GM12878 (cell line): ENCODE results near the gene DDIT3. TPM values are rescaled to one million over a fixed set of nuclear protein-coding genes. Genes with fewer than 3 reads are reported as not detected.

ENCODE experiments used
- ATAC-seq: fragments of 200-7000 bp; cut with Tn5 transposase; 3 replicates; pipeline ENCODE4 v1.9.1; 2020; ENCODE audit warnings: mild to moderate bottlenecking, moderate library complexity
- BruUV-seq: library from RNA; stranded (reverse); fragments of 400-500 nt; replicated peaks from 2 replicates; lab custom pipeline; 2021; lab: Mats Ljungman, UMichigan
- CTCF ChIA-PET: fragments of 300-600 bp; sonication (Branson Sonifier 250); formaldehyde crosslinking; extraction: SDS; loops from one replicate; lab custom pipeline; 2021; ENCODE audit warnings: inconsistent platforms; lab: Yijun Ruan, JAX
- POLR2A ChIA-PET: fragments of 350-600 bp; formaldehyde crosslinking; extraction: SDS; loops from one replicate; lab custom pipeline; 2021; ENCODE audit warnings: inconsistent platforms; lab: Charles Lee
- RAD21 ChIA-PET: fragments of 300-600 bp; sonication (Branson Sonifier 250); formaldehyde crosslinking; loops from one replicate; lab custom pipeline; 2023; ENCODE audit warnings: antibody characterized with exemption; ENCODE audit not compliant: unreplicated experiment; lab: Charles Lee
- SMC1A ChIA-PET: fragments of 300-600 bp; sonication (Branson Sonifier 250); formaldehyde crosslinking; loops from one replicate; lab custom pipeline; 2023; ENCODE audit not compliant: unreplicated experiment, uncharacterized antibody; lab: Charles Lee
- DNase-seq: peaks from one replicate; pipeline ENCODE4 v3.0.0-alpha.2; 2011; ENCODE audit warnings: low read depth, low spot score
- FAIRE-seq: peaks from 3 replicates; lab custom pipeline; 2011; peaks lifted over from hg19 to GRCh38; lab: Jason Lieb, UNC
- H2AFZ ChIP-seq: 2 replicates; pipeline ENCODE4 v1.6.0; 2011; ENCODE audit warnings: low read depth, low read length, control low read depth; ENCODE audit not compliant: control insufficient read depth
- H3K27ac ChIP-seq: 2 replicates; pipeline ENCODE4 v1.5.1; 2011; ENCODE audit warnings: control low read depth; ENCODE audit not compliant: control insufficient read depth, insufficient read depth
- H3K27me3 ChIP-seq, 2 experiments: replicated peaks in 1 of 2; 2 replicates each; pipeline versions ENCODE4 v1.6.0 to v1.6.1; 2011; ENCODE audit warnings: low read length in 1 of 2; ENCODE audit not compliant: control insufficient read depth in 2 of 2, insufficient read depth in 2 of 2
- H3K36me3 ChIP-seq, 2 experiments: 2 replicates each; pipeline ENCODE4 v1.5.1; 2011; ENCODE audit warnings: low read length in 1 of 2; ENCODE audit not compliant: control insufficient read depth in 2 of 2, insufficient read depth in 2 of 2
- H3K4me1 ChIP-seq: 2 replicates; pipeline ENCODE4 v1.6.1; 2011; ENCODE audit warnings: mild to moderate bottlenecking, low read length, moderate library complexity, mixed read lengths; ENCODE audit not compliant: control insufficient read depth, insufficient read depth
- H3K4me2 ChIP-seq: 2 replicates; pipeline ENCODE4 v1.6.0; 2011; ENCODE audit warnings: control low read depth; ENCODE audit not compliant: control insufficient read depth, insufficient read depth
- H3K4me3 ChIP-seq: fragments of 200-600 bp; sonication (generic); 2 replicates; pipeline ENCODE4 v1.5.1; 2016
- H3K79me2 ChIP-seq: 2 replicates; pipeline ENCODE4 v1.6.0; 2011; ENCODE audit warnings: low read length; ENCODE audit not compliant: control insufficient read depth, insufficient read depth
- H3K9ac ChIP-seq: 2 replicates; pipeline ENCODE4 v1.8.0; 2011; ENCODE audit warnings: low read length, control low read depth, mixed read lengths; ENCODE audit not compliant: control insufficient read depth, insufficient read depth
- H3K9me3 ChIP-seq: replicated peaks from 3 replicates; pipeline ENCODE4 v1.5.1; 2011; ENCODE audit warnings: mild to moderate bottlenecking, low read length; ENCODE audit not compliant: control insufficient read depth, insufficient read depth
- H4K20me1 ChIP-seq: 2 replicates; pipeline ENCODE4 v1.6.0; 2011; ENCODE audit not compliant: control insufficient read depth, insufficient read depth
- CREB1 ChIP-seq: IDR thresholded peaks from 2 replicates; pipeline ENCODE4 v1.6.1; 2012; ENCODE audit warnings: low read depth, mild to moderate bottlenecking, inconsistent platforms
- EED ChIP-seq: sonication (generic); IDR thresholded peaks from 2 replicates; pipeline ENCODE4 v1.6.1; 2016; ENCODE audit warnings: antibody characterized with exemption, low read depth
- EP300 ChIP-seq, 2 experiments: fragments of 150-350 bp in 1 of 2; IDR thresholded peaks; 2 replicates each; pipeline ENCODE4 v1.6.1; 2011 to 2012; ENCODE audit warnings: low read depth in 2 of 2, low read length in 2 of 2, borderline replicate concordance in 1 of 2, improper control_type of control experiment in 1 of 2, inconsistent platforms in 1 of 2; ENCODE audit not compliant: control insufficient read depth in 1 of 2
- FOS ChIP-seq: IDR thresholded peaks from 3 replicates; pipeline ENCODE4 v1.6.1; 2011; ENCODE audit warnings: borderline replicate concordance; ENCODE audit not compliant: insufficient read length; ENCODE audit errors: extremely low read depth
- FOXK2 ChIP-seq: fragments of 450-650 bp; IDR thresholded peaks from 2 replicates; pipeline ENCODE4 v1.6.1; 2017; ENCODE audit warnings: mild to moderate bottlenecking, moderate library complexity
- IRF4 ChIP-seq: IDR thresholded peaks from 2 replicates; pipeline ENCODE4 v1.6.1; 2011; ENCODE audit warnings: low read depth, low read length
- NFIC ChIP-seq: IDR thresholded peaks from 2 replicates; pipeline ENCODE4 v1.6.1; 2012; ENCODE audit warnings: low read depth, mild to moderate bottlenecking, inconsistent platforms, low read length, moderate library complexity
- RB1 ChIP-seq: fragments of 450-650 bp; formaldehyde crosslinking; IDR thresholded peaks from 2 replicates; pipeline ENCODE4 v1.6.1; 2017; ENCODE audit warnings: mild to moderate bottlenecking, borderline replicate concordance
- SMAD1 ChIP-seq: fragments of 450-650 bp; IDR thresholded peaks from 2 replicates; pipeline ENCODE4 v1.6.1; 2018; ENCODE audit warnings: mild to moderate bottlenecking, low read depth; ENCODE audit not compliant: partially characterized antibody
- SMAD5 ChIP-seq: IDR thresholded peaks from 2 replicates; pipeline ENCODE4 v1.6.1; 2016; ENCODE audit warnings: antibody characterized with exemption, low read depth
- STAT3 ChIP-seq: IDR thresholded peaks from 2 replicates; pipeline ENCODE4 v1.6.1; 2011; ENCODE audit warnings: low read depth, low read length, improper control_type of control experiment
- WGBS: methylation state at CpG from one replicate; pipeline ENCODE4 v1.1.6; 2016; ENCODE audit warnings: low lambda C conversion rate; ENCODE audit not compliant: insufficient replicate concordance, insufficient coverage; ENCODE audit errors: missing lambda C conversion rate; 5-methylcytosine and 5-hydroxymethylcytosine counted together
- in situ Hi-C: fragments of 300-500 bp; cut with MboI; formaldehyde crosslinking; loops from 9 replicates; pipeline ENCODE4 v1.14.3; 2018; ENCODE audit warnings: mixed read lengths
- intact Hi-C: fragments of 100-400 bp; cut with micrococcal nuclease; formaldehyde crosslinking; loops from one replicate; pipeline ENCODE4 v1.14.2; 2022; ENCODE audit not compliant: unreplicated experiment
- polyA plus RNA-seq, 11 experiments: library from polyadenylated mRNA; depleted of rRNA in 4 of 11; unstranded in 6 of 11; stranded (reverse) in 5 of 11; fragments of >200 nt; fragmentation: Nextera tagmentation in 4 of 11; fragmentation: Illumina TruSeq in 1 of 11; extraction: Ambion mirVana in 4 of 11; extraction: Trizol in 1 of 11; gene quantifications; 1 replicate in 1 of 11; 2 replicates in 10 of 11; pipeline versions ENCODE4 v1.2.1 to v1.2.3, GENCODE V29; 2011 to 2016; ENCODE audit warnings: inconsistent platforms in 2 of 11, missing spikeins in 2 of 11, low read depth in 1 of 11
- total RNA-seq, 4 experiments: library from RNA; depleted of rRNA in 3 of 4; stranded (reverse); fragments of >200 nt in 3 of 4; fragmentation: Illumina TruSeq in 1 of 4; extraction: Trizol in 1 of 4; gene quantifications; 2 replicates each; pipeline versions ENCODE4 v1.2.1 to v1.2.3, GENCODE V29; 2013 to 2021
- TF ChIP-seq, protein P1 (sequence below): fragments of 450-650 bp; IDR thresholded peaks from 2 replicates; pipeline ENCODE4 v1.6.1; 2017; ENCODE audit warnings: low read depth, mild to moderate bottlenecking, moderate library complexity
- TF ChIP-seq, protein P2 (sequence below), 3 experiments: IDR thresholded peaks in 2 of 3; conservative IDR thresholded peaks in 1 of 3; 2 replicates each; pipeline ENCODE4 v1.5.1; 2011; ENCODE audit warnings: low read depth in 3 of 3, low read length in 3 of 3, mild to moderate bottlenecking in 3 of 3, control low read depth in 2 of 3, moderate library complexity in 2 of 3, inconsistent platforms in 1 of 3, mixed read lengths in 1 of 3; ENCODE audit not compliant: control insufficient read depth in 2 of 3, insufficient read depth in 1 of 3; ENCODE audit errors: extremely low read depth in 1 of 3
- TF ChIP-seq, protein P3 (sequence below): fragments of 450-650 bp; IDR thresholded peaks from 2 replicates; pipeline ENCODE4 v1.6.1; 2017; ENCODE audit warnings: mild to moderate bottlenecking, moderate library complexity
- TF ChIP-seq, protein P4 (sequence below): fragments of 450-650 bp; conservative IDR thresholded peaks from 2 replicates; pipeline ENCODE4 v1.6.1; 2017; ENCODE audit warnings: mild to moderate bottlenecking, moderate library complexity

The DDIT3 gene
- total and polyA plus RNA-seq, 10 of the 15 experiments (the other 5 are each of a cell fraction or from before 2014, with no cell fraction given), result 9.2 to 28.9 (median 15.5) TPM

DNA sequence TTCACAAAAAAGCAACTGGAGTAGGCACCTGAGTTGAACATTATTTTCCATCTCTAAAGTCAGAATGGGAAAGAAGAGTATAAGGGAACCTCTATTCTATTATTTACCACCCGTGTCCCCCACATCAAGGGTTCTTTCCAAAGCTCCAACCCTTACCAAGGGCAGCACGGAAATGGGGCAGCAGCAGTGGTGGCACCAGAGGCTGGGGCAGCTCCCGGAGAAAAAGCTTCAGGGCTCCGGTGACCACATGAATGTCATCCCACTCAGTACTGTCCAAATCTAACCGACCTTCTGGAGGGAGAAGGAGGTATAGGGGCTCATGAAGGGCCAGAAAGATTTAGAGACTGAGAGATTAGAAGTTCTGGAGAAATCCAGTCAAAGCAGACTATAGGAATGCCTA, 46.4 kb downstream of the DDIT3 start:
- H3K9ac ChIP-seq, result no peak overlapping the region
- SMC1A ChIA-PET, result no interaction called here
- H3K79me2 ChIP-seq, result peaks cover 43% of the 10 kb centered on the region
- no peak overlapping the region for H2AFZ ChIP-seq
- intact Hi-C loops, result loop anchor here (10.0 kb wide), 1 partner anchor 281 kb away; the partner anchor contains the start of genes CDK4 and MARCHF9
- RAD21 ChIA-PET, result no interaction called here
- BruUV-seq, result no TSS peak
- H3K27me3 ChIP-seq, result no peaks in the 10 kb centered on the region
- no peak overlapping the region for H3K4me3 ChIP-seq
- no peaks in the 10 kb centered on the region for H4K20me1 ChIP-seq
- H3K9me3 ChIP-seq, result no peaks in the 10 kb centered on the region
- H3K4me1 ChIP-seq, result peaks cover 15% of the 10 kb centered on the region
- H3K4me2 ChIP-seq, result no peak overlapping the region
- in situ Hi-C loops, result no loop called here
- FAIRE-seq, result no peak
- 97% methylated on average over 5 of the region's 5 CpGs for whole genome bisulfite sequencing
- no peak for DNase-seq
- CTCF ChIA-PET, result interaction anchor here (0.8 to 8.1 kb wide), 4 partner anchors 8 to 163 kb away, joined by 3 to 114 read pairs (median 3); partner anchors contain the start of gene GLI1
- peaks cover 1 to 30% of the 10 kb centered on the region in 2 experiments for H3K36me3 ChIP-seq
- ATAC-seq, result no peak
- POLR2A ChIA-PET, result interaction anchor here (1.0 to 1.3 kb wide), 2 partner anchors 15 to 19 kb away, joined by 3 read pairs; partner anchors contain the start of gene INHBE
- no peak overlapping the region for H3K27ac ChIP-seq
- TF ChIP-seq, protein P1, sequence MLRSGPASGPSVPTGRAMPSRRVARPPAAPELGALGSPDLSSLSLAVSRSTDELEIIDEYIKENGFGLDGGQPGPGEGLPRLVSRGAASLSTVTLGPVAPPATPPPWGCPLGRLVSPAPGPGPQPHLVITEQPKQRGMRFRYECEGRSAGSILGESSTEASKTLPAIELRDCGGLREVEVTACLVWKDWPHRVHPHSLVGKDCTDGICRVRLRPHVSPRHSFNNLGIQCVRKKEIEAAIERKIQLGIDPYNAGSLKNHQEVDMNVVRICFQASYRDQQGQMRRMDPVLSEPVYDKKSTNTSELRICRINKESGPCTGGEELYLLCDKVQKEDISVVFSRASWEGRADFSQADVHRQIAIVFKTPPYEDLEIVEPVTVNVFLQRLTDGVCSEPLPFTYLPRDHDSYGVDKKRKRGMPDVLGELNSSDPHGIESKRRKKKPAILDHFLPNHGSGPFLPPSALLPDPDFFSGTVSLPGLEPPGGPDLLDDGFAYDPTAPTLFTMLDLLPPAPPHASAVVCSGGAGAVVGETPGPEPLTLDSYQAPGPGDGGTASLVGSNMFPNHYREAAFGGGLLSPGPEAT, result no peak
- TF ChIP-seq CREB1 (no peak), FOS (no peak), SMAD1 (no peak), EED (no peak), SMAD5 (no peak), FOXK2 (no peak), NFIC (no peak), RB1 (no peak), EP300 (IDR thresholded peaks at IDR 0.05; ENCODE audit: borderline replicate concordance in 1 of 2, control insufficient read depth in 1 of 2, low read depth in 2 of 2, low read length in 2 of 2) (no peak), STAT3 (no peak), IRF4 (no peak)
- TF ChIP-seq, protein P2, sequence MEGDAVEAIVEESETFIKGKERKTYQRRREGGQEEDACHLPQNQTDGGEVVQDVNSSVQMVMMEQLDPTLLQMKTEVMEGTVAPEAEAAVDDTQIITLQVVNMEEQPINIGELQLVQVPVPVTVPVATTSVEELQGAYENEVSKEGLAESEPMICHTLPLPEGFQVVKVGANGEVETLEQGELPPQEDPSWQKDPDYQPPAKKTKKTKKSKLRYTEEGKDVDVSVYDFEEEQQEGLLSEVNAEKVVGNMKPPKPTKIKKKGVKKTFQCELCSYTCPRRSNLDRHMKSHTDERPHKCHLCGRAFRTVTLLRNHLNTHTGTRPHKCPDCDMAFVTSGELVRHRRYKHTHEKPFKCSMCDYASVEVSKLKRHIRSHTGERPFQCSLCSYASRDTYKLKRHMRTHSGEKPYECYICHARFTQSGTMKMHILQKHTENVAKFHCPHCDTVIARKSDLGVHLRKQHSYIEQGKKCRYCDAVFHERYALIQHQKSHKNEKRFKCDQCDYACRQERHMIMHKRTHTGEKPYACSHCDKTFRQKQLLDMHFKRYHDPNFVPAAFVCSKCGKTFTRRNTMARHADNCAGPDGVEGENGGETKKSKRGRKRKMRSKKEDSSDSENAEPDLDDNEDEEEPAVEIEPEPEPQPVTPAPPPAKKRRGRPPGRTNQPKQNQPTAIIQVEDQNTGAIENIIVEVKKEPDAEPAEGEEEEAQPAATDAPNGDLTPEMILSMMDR (IDR thresholded peaks at IDR 0.05 in 2 of 3, conservative IDR thresholded peaks at IDR 0.05 in 1 of 3; ENCODE audit: control insufficient read depth in 2 of 3, extremely low read depth in 1 of 3, insufficient read depth in 1 of 3, low read depth in 3 of 3, low read length in 3 of 3), result no peak
- TF ChIP-seq, protein P3, sequence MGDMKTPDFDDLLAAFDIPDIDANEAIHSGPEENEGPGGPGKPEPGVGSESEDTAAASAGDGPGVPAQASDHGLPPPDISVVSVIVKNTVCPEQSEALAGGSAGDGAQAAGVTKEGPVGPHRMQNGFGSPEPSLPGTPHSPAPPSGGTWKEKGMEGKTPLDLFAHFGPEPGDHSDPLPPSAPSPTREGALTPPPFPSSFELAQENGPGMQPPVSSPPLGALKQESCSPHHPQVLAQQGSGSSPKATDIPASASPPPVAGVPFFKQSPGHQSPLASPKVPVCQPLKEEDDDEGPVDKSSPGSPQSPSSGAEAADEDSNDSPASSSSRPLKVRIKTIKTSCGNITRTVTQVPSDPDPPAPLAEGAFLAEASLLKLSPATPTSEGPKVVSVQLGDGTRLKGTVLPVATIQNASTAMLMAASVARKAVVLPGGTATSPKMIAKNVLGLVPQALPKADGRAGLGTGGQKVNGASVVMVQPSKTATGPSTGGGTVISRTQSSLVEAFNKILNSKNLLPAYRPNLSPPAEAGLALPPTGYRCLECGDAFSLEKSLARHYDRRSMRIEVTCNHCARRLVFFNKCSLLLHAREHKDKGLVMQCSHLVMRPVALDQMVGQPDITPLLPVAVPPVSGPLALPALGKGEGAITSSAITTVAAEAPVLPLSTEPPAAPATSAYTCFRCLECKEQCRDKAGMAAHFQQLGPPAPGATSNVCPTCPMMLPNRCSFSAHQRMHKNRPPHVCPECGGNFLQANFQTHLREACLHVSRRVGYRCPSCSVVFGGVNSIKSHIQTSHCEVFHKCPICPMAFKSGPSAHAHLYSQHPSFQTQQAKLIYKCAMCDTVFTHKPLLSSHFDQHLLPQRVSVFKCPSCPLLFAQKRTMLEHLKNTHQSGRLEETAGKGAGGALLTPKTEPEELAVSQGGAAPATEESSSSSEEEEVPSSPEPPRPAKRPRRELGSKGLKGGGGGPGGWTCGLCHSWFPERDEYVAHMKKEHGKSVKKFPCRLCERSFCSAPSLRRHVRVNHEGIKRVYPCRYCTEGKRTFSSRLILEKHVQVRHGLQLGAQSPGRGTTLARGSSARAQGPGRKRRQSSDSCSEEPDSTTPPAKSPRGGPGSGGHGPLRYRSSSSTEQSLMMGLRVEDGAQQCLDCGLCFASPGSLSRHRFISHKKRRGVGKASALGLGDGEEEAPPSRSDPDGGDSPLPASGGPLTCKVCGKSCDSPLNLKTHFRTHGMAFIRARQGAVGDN, result no peak
- TF ChIP-seq, protein P4, sequence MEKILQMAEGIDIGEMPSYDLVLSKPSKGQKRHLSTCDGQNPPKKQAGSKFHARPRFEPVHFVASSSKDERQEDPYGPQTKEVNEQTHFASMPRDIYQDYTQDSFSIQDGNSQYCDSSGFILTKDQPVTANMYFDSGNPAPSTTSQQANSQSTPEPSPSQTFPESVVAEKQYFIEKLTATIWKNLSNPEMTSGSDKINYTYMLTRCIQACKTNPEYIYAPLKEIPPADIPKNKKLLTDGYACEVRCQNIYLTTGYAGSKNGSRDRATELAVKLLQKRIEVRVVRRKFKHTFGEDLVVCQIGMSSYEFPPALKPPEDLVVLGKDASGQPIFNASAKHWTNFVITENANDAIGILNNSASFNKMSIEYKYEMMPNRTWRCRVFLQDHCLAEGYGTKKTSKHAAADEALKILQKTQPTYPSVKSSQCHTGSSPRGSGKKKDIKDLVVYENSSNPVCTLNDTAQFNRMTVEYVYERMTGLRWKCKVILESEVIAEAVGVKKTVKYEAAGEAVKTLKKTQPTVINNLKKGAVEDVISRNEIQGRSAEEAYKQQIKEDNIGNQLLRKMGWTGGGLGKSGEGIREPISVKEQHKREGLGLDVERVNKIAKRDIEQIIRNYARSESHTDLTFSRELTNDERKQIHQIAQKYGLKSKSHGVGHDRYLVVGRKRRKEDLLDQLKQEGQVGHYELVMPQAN, result no peak
